ENCODE results near the gene MYO1G. TPM values are rescaled to one million over a fixed set of nuclear protein-coding genes. Genes with fewer than 3 reads are reported as not detected.

The MYO1G gene
- total RNA-seq, 2 donors from 2014 or later = 3.1 to 3.5 TPM

- no peak for DNase-seq
- intact Hi-C loops (cut with DNase I) = no loop called here
- ATAC-seq = no peak
These were observed 5.1 kb upstream of the MYO1G start for GRCh38 chr7:44983742-44984477.

GRCh38 chr7:44982970-44983369 lies 4.2 kb upstream of the MYO1G start:
- DNase-seq (no peak), ATAC-seq (no peak)
- intact Hi-C loops (cut with DNase I) = no loop called here

GRCh38 chr7:44982535-44982923 lies 3.7 kb upstream of the MYO1G start:
- ATAC-seq (no peak), DNase-seq (no peak)
- intact Hi-C loops (cut with DNase I) = no loop called here

GRCh38 chr7:44981035-44981706 lies 2.4 kb upstream of the MYO1G start:
- DNase-seq (no peak), ATAC-seq (no peak)
- intact Hi-C loops (cut with DNase I) = no loop called here

GRCh38 chr7:44980393-44981034 lies 1.7 kb upstream of the MYO1G start:
- intact Hi-C loops (cut with DNase I) = no loop called here
- DNase-seq (no peak), ATAC-seq (peak; percentile 10 to 16)

GRCh38 chr7:44979481-44980392 lies 922 bp upstream of the MYO1G start:
- DNase-seq (no peak), ATAC-seq (peak in 1 of 2 donors; percentile 9)
- intact Hi-C loops (cut with DNase I) = no loop called here

- DNase-seq = peak; percentile 46
- intact Hi-C loops (cut with DNase I) = no loop called here
- no peak for ATAC-seq
These were observed 868 bp downstream of the MYO1G start for GRCh38 chr7:44977959-44978335.

GRCh38 chr7:44977304-44977958 lies 1.4 kb downstream of the MYO1G start:
- peak; percentile 53 for DNase-seq
- intact Hi-C loops (cut with DNase I) = no loop called here

GRCh38 chr7:44976746-44977196 lies 2.0 kb downstream of the MYO1G start:
- ATAC-seq (no peak), DNase-seq (peak; percentile 18)
- intact Hi-C loops (cut with DNase I) = no loop called here

More at GRCh38 chr7:44977304-44977958, 1.4 kb downstream of the MYO1G start:
- peak in 1 of 2 donors; percentile 6 for ATAC-seq

GRCh38 chr7:44976040-44976745 lies 2.6 kb downstream of the MYO1G start:
- DNase-seq (peak; percentile 8), ATAC-seq (no peak)
- intact Hi-C loops (cut with DNase I) = no loop called here

GRCh38 chr7:44975331-44976039 lies 3.3 kb downstream of the MYO1G start:
- intact Hi-C loops (cut with DNase I) = no loop called here
- DNase-seq (peak; percentile 15), ATAC-seq (no peak)

GRCh38 chr7:44974549-44974948 lies 4.3 kb downstream of the MYO1G start:
- intact Hi-C loops (cut with DNase I) = loop anchor here (5.0 kb wide), 1 partner anchor 163 kb away; no protein-coding TSS in a partner anchor
- DNase-seq (no peak), ATAC-seq (no peak)

GRCh38 chr7:44973610-44974401 lies 5.0 kb downstream of the MYO1G start:
- intact Hi-C loops (cut with DNase I) = loop anchor here (5.0 kb wide), 1 partner anchor 163 kb away; no protein-coding TSS in a partner anchor
- ATAC-seq (peak in 1 of 2 donors; percentile 45), DNase-seq (no peak)

- no peak for ATAC-seq
- no peak for DNase-seq
- intact Hi-C loops (cut with DNase I) = loop anchor here (5.0 kb wide), 1 partner anchor 165 kb away; no protein-coding TSS in a partner anchor
These were observed 6.3 kb downstream of the MYO1G start for GRCh38 chr7:44972562-44972961.

- no peak for DNase-seq
- intact Hi-C loops (cut with DNase I) = loop anchor here (5.0 kb wide), 1 partner anchor 165 kb away; no protein-coding TSS in a partner anchor
- ATAC-seq = no peak
These were observed 6.8 kb downstream of the MYO1G start for GRCh38 chr7:44971902-44972441.

All from left cardiac atrium (tissue), 4 donors.